Loucy (cell line): ENCODE results near the gene WWOX.

Experiments used
- H2AFZ ChIP-seq: fragments of 200-600 bp; sonication (generic); 2 replicates; pipeline ENCODE4 v1.6.0; 2016; ENCODE audit warnings: antibody characterized with exemption, mild to moderate bottlenecking, low read length, moderate library complexity
- H3F3A ChIP-seq: fragments of 200-600 bp; 2 replicates; pipeline ENCODE4 v1.6.0; 2016; ENCODE audit warnings: antibody characterized with exemption, low read depth, mild to moderate bottlenecking
- H3K27me3 ChIP-seq: fragments of 200-600 bp; sonication (generic); 2 replicates; pipeline ENCODE4 v1.6.1; 2014; ENCODE audit warnings: low read length, mild to moderate bottlenecking; ENCODE audit not compliant: insufficient read depth, poor library complexity, severe bottlenecking
- H3K36me3 ChIP-seq: fragments of 200-600 bp; sonication (generic); 2 replicates; pipeline ENCODE4 v1.6.1; 2016; ENCODE audit warnings: low read length; ENCODE audit not compliant: insufficient read depth
- H3K4me1 ChIP-seq: fragments of 200-600 bp; sonication (generic); 2 replicates; pipeline ENCODE4 v1.5.1; 2014; ENCODE audit warnings: low read length, mild to moderate bottlenecking; ENCODE audit not compliant: insufficient read depth, poor library complexity, severe bottlenecking
- H3K4me2 ChIP-seq: fragments of 200-600 bp; sonication (generic); 2 replicates; pipeline ENCODE4 v1.6.0; 2014; ENCODE audit warnings: antibody characterized with exemption, low read length, low read depth, mild to moderate bottlenecking; ENCODE audit not compliant: poor library complexity, severe bottlenecking
- H3K4me3 ChIP-seq: fragments of 200-600 bp; sonication (generic); 2 replicates; pipeline ENCODE4 v1.5.1; 2014; ENCODE audit warnings: low read length, mild to moderate bottlenecking, mixed read lengths; ENCODE audit not compliant: poor library complexity, severe bottlenecking
- H3K79me2 ChIP-seq: fragments of 200-600 bp; sonication (generic); 2 replicates; pipeline ENCODE4 v1.6.1; 2014; ENCODE audit warnings: low read length; ENCODE audit not compliant: insufficient read depth
- H3K9ac ChIP-seq: fragments of 200-600 bp; sonication (generic); 2 replicates; pipeline ENCODE4 v1.6.0; 2014; ENCODE audit warnings: mild to moderate bottlenecking, low read depth, low read length, moderate library complexity; ENCODE audit not compliant: poor library complexity, severe bottlenecking
- H3K9me2 ChIP-seq: fragments of 200-600 bp; sonication (generic); replicated peaks from 2 replicates; pipeline ENCODE4 v1.6.1; 2016; ENCODE audit warnings: low read depth, low read length, mixed read lengths
- H3K9me3 ChIP-seq: fragments of 200-600 bp; sonication (generic); 2 replicates; pipeline ENCODE4 v1.6.1; 2014; ENCODE audit warnings: mild to moderate bottlenecking, antibody characterized with exemption, low read length, low read depth; ENCODE audit not compliant: insufficient read depth
- H4K20me1 ChIP-seq: fragments of 200-600 bp; sonication (generic); 2 replicates; pipeline ENCODE4 v1.6.0; 2014; ENCODE audit warnings: antibody characterized with exemption, low read length, mild to moderate bottlenecking; ENCODE audit not compliant: insufficient read depth, poor library complexity, severe bottlenecking
- CTCF ChIP-seq: fragments of 200-600 bp; sonication (generic); conservative IDR thresholded peaks from 2 replicates; pipeline ENCODE4 v1.5.1; 2014; ENCODE audit warnings: mild to moderate bottlenecking, antibody characterized with exemption, low read length
- EZH2phosphoT487 ChIP-seq: fragments of 200-600 bp; IDR thresholded peaks from 2 replicates; pipeline ENCODE4 v1.6.1; 2018; ENCODE audit warnings: antibody characterized with exemption, mild to moderate bottlenecking, moderate library complexity, borderline replicate concordance

WWOX gene

GRCh38 chr16:78094998-78095397 lies 4.5 kb upstream of the WWOX start:
- no peaks in the 10 kb centered on the region for H4K20me1 ChIP-seq
- no peaks in the 10 kb centered on the region for H3K9me2 ChIP-seq
- peaks cover 7% of the 10 kb centered on the region for H3K4me1 ChIP-seq
- H3K4me2 ChIP-seq = no peak overlapping the region
- H3K4me3 ChIP-seq = no peak overlapping the region
- H3F3A ChIP-seq = no peaks in the 10 kb centered on the region
- no peak overlapping the region for H3K9ac ChIP-seq
- H3K36me3 ChIP-seq = no peaks in the 10 kb centered on the region
- H3K79me2 ChIP-seq = 0 out of 2 replicates have a peak, but pooled peaks cover under 1% of the 10 kb centered on the region
- no peak overlapping the region for H2AFZ ChIP-seq
- TF ChIP-seq CTCF = no peak
- no peak for TF ChIP-seq EZH2phosphoT487
- no peaks in the 10 kb centered on the region for H3K27me3 ChIP-seq
- peaks cover 6% of the 10 kb centered on the region; the same call in 1 of the 2 replicates for H3K9me3 ChIP-seq

GRCh38 chr16:78096386-78096785 lies 3.1 kb upstream of the WWOX start:
- H3K4me3 ChIP-seq = no peak overlapping the region
- peaks cover 14% of the 10 kb centered on the region for H3K4me1 ChIP-seq
- no peak overlapping the region for H3K9ac ChIP-seq
- no peaks in the 10 kb centered on the region for H3K9me2 ChIP-seq
- H3K79me2 ChIP-seq = peaks cover 11% of the 10 kb centered on the region
- TF ChIP-seq EZH2phosphoT487 = no peak
- TF ChIP-seq CTCF = no peak
- no peaks in the 10 kb centered on the region for H3K36me3 ChIP-seq
- no peaks in the 10 kb centered on the region for H3F3A ChIP-seq
- H4K20me1 ChIP-seq = no peaks in the 10 kb centered on the region
- H3K4me2 ChIP-seq = no peak overlapping the region
- peaks cover 6% of the 10 kb centered on the region; the same call in 1 of the 2 replicates for H3K9me3 ChIP-seq
- no peaks in the 10 kb centered on the region for H3K27me3 ChIP-seq
- H2AFZ ChIP-seq = no peak overlapping the region

- no peaks in the 10 kb centered on the region for H3K9me2 ChIP-seq
- H3K36me3 ChIP-seq = no peaks in the 10 kb centered on the region
- no peaks in the 10 kb centered on the region for H3F3A ChIP-seq
- no peak overlapping the region for H2AFZ ChIP-seq
- no peak overlapping the region for H3K4me2 ChIP-seq
- TF ChIP-seq CTCF (no peak), EZH2phosphoT487 (no peak)
- H3K9ac ChIP-seq = no peak overlapping the region
- H4K20me1 ChIP-seq = peaks cover 4% of the 10 kb centered on the region
- H3K79me2 ChIP-seq = peaks cover 22% of the 10 kb centered on the region
- H3K4me1 ChIP-seq = peaks cover 24% of the 10 kb centered on the region
- H3K4me3 ChIP-seq = no peak overlapping the region
- H3K9me3 ChIP-seq = peaks cover 6% of the 10 kb centered on the region; the same call in 1 of the 2 replicates
- no peaks in the 10 kb centered on the region for H3K27me3 ChIP-seq
Observed at GRCh38 chr16:78097548-78097947, 1.9 kb upstream of the WWOX start.
